GM12878 (cell line): ENCODE data around the gene FAM9C. TPM values are rescaled to one million over a fixed set of nuclear protein-coding genes. Genes with fewer than 3 reads are reported as not detected.

Source experiments
- ATAC-seq: fragments of 200-7000 bp; cut with Tn5 transposase; 3 replicates; pipeline ENCODE4 v1.9.1; 2020; ENCODE audit warnings: mild to moderate bottlenecking, moderate library complexity
- BruUV-seq: library from RNA; stranded (reverse); fragments of 400-500 nt; replicated peaks from 2 replicates; lab custom pipeline; 2021; lab: Mats Ljungman, UMichigan
- CTCF ChIA-PET: fragments of 300-600 bp; sonication (Branson Sonifier 250); formaldehyde crosslinking; extraction: SDS; loops from one replicate; lab custom pipeline; 2021; ENCODE audit warnings: inconsistent platforms; lab: Yijun Ruan, JAX
- POLR2A ChIA-PET: fragments of 350-600 bp; formaldehyde crosslinking; extraction: SDS; loops from one replicate; lab custom pipeline; 2021; ENCODE audit warnings: inconsistent platforms; lab: Charles Lee
- RAD21 ChIA-PET: fragments of 300-600 bp; sonication (Branson Sonifier 250); formaldehyde crosslinking; loops from one replicate; lab custom pipeline; 2023; ENCODE audit warnings: antibody characterized with exemption; ENCODE audit not compliant: unreplicated experiment; lab: Charles Lee
- SMC1A ChIA-PET: fragments of 300-600 bp; sonication (Branson Sonifier 250); formaldehyde crosslinking; loops from one replicate; lab custom pipeline; 2023; ENCODE audit not compliant: unreplicated experiment, uncharacterized antibody; lab: Charles Lee
- DNase-seq: peaks from one replicate; pipeline ENCODE4 v3.0.0-alpha.2; 2011; ENCODE audit warnings: low read depth, low spot score
- FAIRE-seq: peaks from 3 replicates; lab custom pipeline; 2011; peaks lifted over from hg19 to GRCh38; lab: Jason Lieb, UNC
- H2AFZ ChIP-seq: 2 replicates; pipeline ENCODE4 v1.6.0; 2011; ENCODE audit warnings: low read depth, low read length, control low read depth; ENCODE audit not compliant: control insufficient read depth
- H3K27ac ChIP-seq: 2 replicates; pipeline ENCODE4 v1.5.1; 2011; ENCODE audit warnings: control low read depth; ENCODE audit not compliant: control insufficient read depth, insufficient read depth
- H3K27me3 ChIP-seq, 2 experiments: replicated peaks in 1 of 2; 2 replicates each; pipeline versions ENCODE4 v1.6.0 to v1.6.1; 2011; ENCODE audit warnings: low read length in 1 of 2; ENCODE audit not compliant: control insufficient read depth in 2 of 2, insufficient read depth in 2 of 2
- H3K36me3 ChIP-seq, 2 experiments: 2 replicates each; pipeline ENCODE4 v1.5.1; 2011; ENCODE audit warnings: low read length in 1 of 2; ENCODE audit not compliant: control insufficient read depth in 2 of 2, insufficient read depth in 2 of 2
- H3K4me1 ChIP-seq: 2 replicates; pipeline ENCODE4 v1.6.1; 2011; ENCODE audit warnings: mild to moderate bottlenecking, low read length, moderate library complexity, mixed read lengths; ENCODE audit not compliant: control insufficient read depth, insufficient read depth
- H3K4me2 ChIP-seq: 2 replicates; pipeline ENCODE4 v1.6.0; 2011; ENCODE audit warnings: control low read depth; ENCODE audit not compliant: control insufficient read depth, insufficient read depth
- H3K4me3 ChIP-seq: fragments of 200-600 bp; sonication (generic); 2 replicates; pipeline ENCODE4 v1.5.1; 2016
- H3K79me2 ChIP-seq: 2 replicates; pipeline ENCODE4 v1.6.0; 2011; ENCODE audit warnings: low read length; ENCODE audit not compliant: control insufficient read depth, insufficient read depth
- H3K9ac ChIP-seq: 2 replicates; pipeline ENCODE4 v1.8.0; 2011; ENCODE audit warnings: low read length, control low read depth, mixed read lengths; ENCODE audit not compliant: control insufficient read depth, insufficient read depth
- H3K9me3 ChIP-seq: replicated peaks from 3 replicates; pipeline ENCODE4 v1.5.1; 2011; ENCODE audit warnings: mild to moderate bottlenecking, low read length; ENCODE audit not compliant: control insufficient read depth, insufficient read depth
- H4K20me1 ChIP-seq: 2 replicates; pipeline ENCODE4 v1.6.0; 2011; ENCODE audit not compliant: control insufficient read depth, insufficient read depth
- BHLHE40 ChIP-seq, 2 experiments: fragments of 450-650 bp in 1 of 2; IDR thresholded peaks; 2 replicates each; pipeline ENCODE4 v1.6.1; 2011 to 2017; ENCODE audit warnings: low read depth in 2 of 2, borderline replicate concordance in 1 of 2, improper control_type of control experiment in 1 of 2, low read length in 1 of 2, mild to moderate bottlenecking in 1 of 2
- CREM ChIP-seq: IDR thresholded peaks from 2 replicates; pipeline ENCODE4 v1.6.1; 2014; ENCODE audit warnings: antibody characterized with exemption, low read depth
- DPF2 ChIP-seq: fragments of 450-650 bp; IDR thresholded peaks from 2 replicates; pipeline ENCODE4 v1.6.1; 2017; ENCODE audit warnings: mild to moderate bottlenecking
- ETV6 ChIP-seq, 2 experiments: fragments of 450-650 bp in 1 of 2; IDR thresholded peaks in 1 of 2; conservative IDR thresholded peaks in 1 of 2; 2 replicates each; pipeline ENCODE4 v1.6.1; 2014; ENCODE audit warnings: antibody characterized with exemption in 1 of 2, borderline replicate concordance in 1 of 2, low read depth in 1 of 2, mild to moderate bottlenecking in 1 of 2, moderate library complexity in 1 of 2
- FOS ChIP-seq: IDR thresholded peaks from 3 replicates; pipeline ENCODE4 v1.6.1; 2011; ENCODE audit warnings: borderline replicate concordance; ENCODE audit not compliant: insufficient read length; ENCODE audit errors: extremely low read depth
- HCFC1 ChIP-seq: fragments of 150-350 bp; IDR thresholded peaks from 2 replicates; pipeline ENCODE4 v1.6.1; 2014; ENCODE audit warnings: low read length
- IRF4 ChIP-seq: IDR thresholded peaks from 2 replicates; pipeline ENCODE4 v1.6.1; 2011; ENCODE audit warnings: low read depth, low read length
- KDM1A ChIP-seq: fragments of 200-600 bp; sonication (generic); IDR thresholded peaks from 2 replicates; pipeline ENCODE4 v1.6.1; 2016; ENCODE audit warnings: borderline replicate concordance
- PAX5 ChIP-seq: IDR thresholded peaks from 2 replicates; pipeline ENCODE4 v1.6.1; 2011; ENCODE audit warnings: low read depth, low read length, borderline replicate concordance
- POLR2AphosphoS2 ChIP-seq: IDR thresholded peaks from 2 replicates; pipeline ENCODE4 v1.6.1; 2011; ENCODE audit warnings: low read depth, mild to moderate bottlenecking, low read length, improper control_type of control experiment, moderate library complexity
- RAD51 ChIP-seq: fragments of 450-650 bp; IDR thresholded peaks from 2 replicates; pipeline ENCODE4 v1.6.1; 2016; ENCODE audit warnings: moderate library complexity, mild to moderate bottlenecking, inconsistent platforms
- SMAD1 ChIP-seq: fragments of 450-650 bp; IDR thresholded peaks from 2 replicates; pipeline ENCODE4 v1.6.1; 2018; ENCODE audit warnings: mild to moderate bottlenecking, low read depth; ENCODE audit not compliant: partially characterized antibody
- TCF7 ChIP-seq: IDR thresholded peaks from 2 replicates; pipeline ENCODE4 v1.6.1; 2014; ENCODE audit warnings: antibody characterized with exemption, borderline replicate concordance
- WGBS: methylation state at CpG from one replicate; pipeline ENCODE4 v1.1.6; 2016; ENCODE audit warnings: low lambda C conversion rate; ENCODE audit not compliant: insufficient replicate concordance, insufficient coverage; ENCODE audit errors: missing lambda C conversion rate; 5-methylcytosine and 5-hydroxymethylcytosine counted together
- in situ Hi-C: fragments of 300-500 bp; cut with MboI; formaldehyde crosslinking; loops from 9 replicates; pipeline ENCODE4 v1.14.3; 2018; ENCODE audit warnings: mixed read lengths
- intact Hi-C: fragments of 100-400 bp; cut with micrococcal nuclease; formaldehyde crosslinking; loops from one replicate; pipeline ENCODE4 v1.14.2; 2022; ENCODE audit not compliant: unreplicated experiment
- polyA plus RNA-seq, 11 experiments: library from polyadenylated mRNA; depleted of rRNA in 4 of 11; unstranded in 6 of 11; stranded (reverse) in 5 of 11; fragments of >200 nt; fragmentation: Nextera tagmentation in 4 of 11; fragmentation: Illumina TruSeq in 1 of 11; extraction: Ambion mirVana in 4 of 11; extraction: Trizol in 1 of 11; gene quantifications; 1 replicate in 1 of 11; 2 replicates in 10 of 11; pipeline versions ENCODE4 v1.2.1 to v1.2.3, GENCODE V29; 2011 to 2016; ENCODE audit warnings: inconsistent platforms in 2 of 11, missing spikeins in 2 of 11, low read depth in 1 of 11
- total RNA-seq, 4 experiments: library from RNA; depleted of rRNA in 3 of 4; stranded (reverse); fragments of >200 nt in 3 of 4; fragmentation: Illumina TruSeq in 1 of 4; extraction: Trizol in 1 of 4; gene quantifications; 2 replicates each; pipeline versions ENCODE4 v1.2.1 to v1.2.3, GENCODE V29; 2013 to 2021
- TF ChIP-seq, protein P1 (sequence below): fragments of 450-650 bp; IDR thresholded peaks from 2 replicates; pipeline ENCODE4 v1.6.1; 2017; ENCODE audit warnings: mild to moderate bottlenecking, moderate library complexity
- TF ChIP-seq, protein P2 (sequence below): fragments of 450-650 bp; IDR thresholded peaks from 2 replicates; pipeline ENCODE4 v1.6.1; 2016; ENCODE audit warnings: mild to moderate bottlenecking
- TF ChIP-seq, protein P3 (sequence below): IDR thresholded peaks from 2 replicates; pipeline ENCODE4 v1.6.1; 2012; ENCODE audit warnings: low read length, inconsistent platforms

Gene FAM9C
- total and polyA plus RNA-seq, 10 of the 15 experiments (the other 5 are each of a cell fraction or from before 2014, with no cell fraction given): 0.01 to 0.03 TPM; not detected in 8

DNA sequence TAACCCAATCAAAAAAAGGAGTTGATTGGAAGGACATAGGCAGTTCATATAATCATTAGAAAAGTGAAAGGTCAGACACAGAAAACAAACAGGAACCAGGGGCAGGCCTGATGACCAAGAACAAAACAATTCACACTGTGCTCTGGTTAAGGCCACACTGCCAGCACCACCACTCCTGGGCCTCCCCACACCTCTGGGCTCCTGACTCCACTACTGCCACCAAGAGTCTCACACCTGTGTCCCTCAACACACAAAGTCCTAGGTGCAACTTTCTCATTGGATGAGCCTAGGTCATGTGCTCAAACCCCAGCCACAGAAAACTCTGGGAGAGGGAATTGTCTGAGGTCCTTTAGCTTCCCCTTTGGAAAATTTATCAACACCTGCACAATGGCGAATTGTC, 11.1 kb upstream of the FAM9C start:
- H3K27me3 ChIP-seq: no peaks in the 10 kb centered on the region
- BruUV-seq: no TSS peak
- H3K79me2 ChIP-seq: no peaks in the 10 kb centered on the region
- FAIRE-seq (no peak), ATAC-seq (peak; percentile 78), DNase-seq (no peak)
- peak overlapping the region; percentile 51 for H3K27ac ChIP-seq
- ChIA-PET SMC1A (interaction anchor here (1.3 to 3.0 kb wide), 3 partner anchors 12 to 38 kb away, joined by 3 to 18 read pairs (median 3); no protein-coding TSS in a partner anchor), CTCF (interaction anchor here (1.5 kb wide), 1 partner anchor 33 kb away, joined by 4 read pairs; no protein-coding TSS in a partner anchor), POLR2A (interaction anchor here (1.1 to 1.9 kb wide), 2 partner anchors 49 to 71 kb away, joined by 3 to 4 read pairs; no protein-coding TSS in a partner anchor), RAD21 (interaction anchor here (1.0 kb wide), 1 partner anchor 32 kb away, joined by 3 read pairs; no protein-coding TSS in a partner anchor)
- in situ Hi-C loops: no loop called here
- H3K4me3 ChIP-seq: no peak overlapping the region
- peaks cover 4% of the 10 kb centered on the region; the same call in 2 of the 3 replicates for H3K9me3 ChIP-seq
- H3K4me1 ChIP-seq: peaks cover 53% of the 10 kb centered on the region
- 90% methylated on average over 1 of the region's 1 CpG for WGBS
- H4K20me1 ChIP-seq: no peaks in the 10 kb centered on the region
- intact Hi-C loops: no loop called here
- H3K36me3 ChIP-seq: no peaks in the 10 kb centered on the region
- H2AFZ ChIP-seq: no peak overlapping the region; the same call in 1 of the 2 replicates
- H3K4me2 ChIP-seq: peak overlapping the region; percentile 20; the same call in 1 of the 2 replicates
- no peak overlapping the region for H3K9ac ChIP-seq
- 0 out of 2 replicates have a peak, but pooled peaks have one; percentile 44 for TF ChIP-seq DPF2
- TF ChIP-seq BHLHE40 (IDR thresholded peaks at IDR 0.05; ENCODE audit: borderline replicate concordance in 1 of 2, low read depth in 2 of 2, low read length in 1 of 2): peak in 1 of 2 experiments; percentile 46; a peak in 1 of 4 replicates
- TF ChIP-seq ETV6 (conservative IDR thresholded peaks at IDR 0.05 in 1 of 2, IDR thresholded peaks at IDR 0.05 in 1 of 2; ENCODE audit: borderline replicate concordance in 1 of 2, low read depth in 1 of 2): 0 out of 4 replicates have a peak, but pooled peaks of 1 of the 2 experiments have one; percentile 62
- TF ChIP-seq, protein P1, sequence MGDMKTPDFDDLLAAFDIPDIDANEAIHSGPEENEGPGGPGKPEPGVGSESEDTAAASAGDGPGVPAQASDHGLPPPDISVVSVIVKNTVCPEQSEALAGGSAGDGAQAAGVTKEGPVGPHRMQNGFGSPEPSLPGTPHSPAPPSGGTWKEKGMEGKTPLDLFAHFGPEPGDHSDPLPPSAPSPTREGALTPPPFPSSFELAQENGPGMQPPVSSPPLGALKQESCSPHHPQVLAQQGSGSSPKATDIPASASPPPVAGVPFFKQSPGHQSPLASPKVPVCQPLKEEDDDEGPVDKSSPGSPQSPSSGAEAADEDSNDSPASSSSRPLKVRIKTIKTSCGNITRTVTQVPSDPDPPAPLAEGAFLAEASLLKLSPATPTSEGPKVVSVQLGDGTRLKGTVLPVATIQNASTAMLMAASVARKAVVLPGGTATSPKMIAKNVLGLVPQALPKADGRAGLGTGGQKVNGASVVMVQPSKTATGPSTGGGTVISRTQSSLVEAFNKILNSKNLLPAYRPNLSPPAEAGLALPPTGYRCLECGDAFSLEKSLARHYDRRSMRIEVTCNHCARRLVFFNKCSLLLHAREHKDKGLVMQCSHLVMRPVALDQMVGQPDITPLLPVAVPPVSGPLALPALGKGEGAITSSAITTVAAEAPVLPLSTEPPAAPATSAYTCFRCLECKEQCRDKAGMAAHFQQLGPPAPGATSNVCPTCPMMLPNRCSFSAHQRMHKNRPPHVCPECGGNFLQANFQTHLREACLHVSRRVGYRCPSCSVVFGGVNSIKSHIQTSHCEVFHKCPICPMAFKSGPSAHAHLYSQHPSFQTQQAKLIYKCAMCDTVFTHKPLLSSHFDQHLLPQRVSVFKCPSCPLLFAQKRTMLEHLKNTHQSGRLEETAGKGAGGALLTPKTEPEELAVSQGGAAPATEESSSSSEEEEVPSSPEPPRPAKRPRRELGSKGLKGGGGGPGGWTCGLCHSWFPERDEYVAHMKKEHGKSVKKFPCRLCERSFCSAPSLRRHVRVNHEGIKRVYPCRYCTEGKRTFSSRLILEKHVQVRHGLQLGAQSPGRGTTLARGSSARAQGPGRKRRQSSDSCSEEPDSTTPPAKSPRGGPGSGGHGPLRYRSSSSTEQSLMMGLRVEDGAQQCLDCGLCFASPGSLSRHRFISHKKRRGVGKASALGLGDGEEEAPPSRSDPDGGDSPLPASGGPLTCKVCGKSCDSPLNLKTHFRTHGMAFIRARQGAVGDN: peak; percentile 69
- TF ChIP-seq SMAD1: no peak
- no peak for TF ChIP-seq HCFC1
- TF ChIP-seq TCF7: 0 out of 2 replicates have a peak, but pooled peaks have one; percentile 35
- TF ChIP-seq, protein P2, sequence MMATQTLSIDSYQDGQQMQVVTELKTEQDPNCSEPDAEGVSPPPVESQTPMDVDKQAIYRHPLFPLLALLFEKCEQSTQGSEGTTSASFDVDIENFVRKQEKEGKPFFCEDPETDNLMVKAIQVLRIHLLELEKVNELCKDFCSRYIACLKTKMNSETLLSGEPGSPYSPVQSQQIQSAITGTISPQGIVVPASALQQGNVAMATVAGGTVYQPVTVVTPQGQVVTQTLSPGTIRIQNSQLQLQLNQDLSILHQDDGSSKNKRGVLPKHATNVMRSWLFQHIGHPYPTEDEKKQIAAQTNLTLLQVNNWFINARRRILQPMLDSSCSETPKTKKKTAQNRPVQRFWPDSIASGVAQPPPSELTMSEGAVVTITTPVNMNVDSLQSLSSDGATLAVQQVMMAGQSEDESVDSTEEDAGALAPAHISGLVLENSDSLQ: no peak
- no peak for TF ChIP-seq POLR2AphosphoS2
- TF ChIP-seq RAD51: peak; percentile 74; the same call in 1 of the 2 replicates
- no peak for TF ChIP-seq KDM1A
- TF ChIP-seq PAX5: peak; percentile 69; the same call in 1 of the 2 replicates
- TF ChIP-seq IRF4: peak; percentile 63; the same call in 1 of the 2 replicates
- TF ChIP-seq, protein P3, sequence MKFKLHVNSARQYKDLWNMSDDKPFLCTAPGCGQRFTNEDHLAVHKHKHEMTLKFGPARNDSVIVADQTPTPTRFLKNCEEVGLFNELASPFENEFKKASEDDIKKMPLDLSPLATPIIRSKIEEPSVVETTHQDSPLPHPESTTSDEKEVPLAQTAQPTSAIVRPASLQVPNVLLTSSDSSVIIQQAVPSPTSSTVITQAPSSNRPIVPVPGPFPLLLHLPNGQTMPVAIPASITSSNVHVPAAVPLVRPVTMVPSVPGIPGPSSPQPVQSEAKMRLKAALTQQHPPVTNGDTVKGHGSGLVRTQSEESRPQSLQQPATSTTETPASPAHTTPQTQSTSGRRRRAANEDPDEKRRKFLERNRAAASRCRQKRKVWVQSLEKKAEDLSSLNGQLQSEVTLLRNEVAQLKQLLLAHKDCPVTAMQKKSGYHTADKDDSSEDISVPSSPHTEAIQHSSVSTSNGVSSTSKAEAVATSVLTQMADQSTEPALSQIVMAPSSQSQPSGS: no peak; the same call in 1 of the 2 replicates
- peak; percentile 43; the same call in 1 of the 2 replicates for TF ChIP-seq CREM
- no peak for TF ChIP-seq FOS
